ENCODE data around the gene TAOK2. TPM values are rescaled to one million over a fixed set of nuclear protein-coding genes. Genes with fewer than 3 reads are reported as not detected.
"Not testable (repeated sequence)": the region's sequence is repeated elsewhere in the genome, so short reads cannot be mapped to it uniquely, and the experiment has no call there.

TAOK2 gene
- total RNA-seq, 3 donors from 2014 or later, result 46.6 to 53.4 (median 50.5) TPM

GRCh38 chr16:30030841-30031413 lies 57.3 kb downstream of the TAOK2 start, which contains the start of gene TLCD3B:
TLCD3B (minus strand) TSS chr16:30031271; CDS start chr16:30030527, 744 bp downstream.
- ATAC-seq (peak; percentile 9), DNase-seq (no peak)
- Histone ChIP-seq H3K9me3 (no peaks in the 10 kb centered on the region), H3K4me3 (no peak within 1 kb of the TSS), H3K36me3 (ENCODE audit: low read depth) (no peaks in the 10 kb centered on the region), H3K4me1 (ENCODE audit: low read depth) (peaks cover 3% of the 10 kb centered on the region)
- intact Hi-C loops (cut with DNase I, micrococcal nuclease), result no loop called here
- TF ChIP-seq, protein P1, sequence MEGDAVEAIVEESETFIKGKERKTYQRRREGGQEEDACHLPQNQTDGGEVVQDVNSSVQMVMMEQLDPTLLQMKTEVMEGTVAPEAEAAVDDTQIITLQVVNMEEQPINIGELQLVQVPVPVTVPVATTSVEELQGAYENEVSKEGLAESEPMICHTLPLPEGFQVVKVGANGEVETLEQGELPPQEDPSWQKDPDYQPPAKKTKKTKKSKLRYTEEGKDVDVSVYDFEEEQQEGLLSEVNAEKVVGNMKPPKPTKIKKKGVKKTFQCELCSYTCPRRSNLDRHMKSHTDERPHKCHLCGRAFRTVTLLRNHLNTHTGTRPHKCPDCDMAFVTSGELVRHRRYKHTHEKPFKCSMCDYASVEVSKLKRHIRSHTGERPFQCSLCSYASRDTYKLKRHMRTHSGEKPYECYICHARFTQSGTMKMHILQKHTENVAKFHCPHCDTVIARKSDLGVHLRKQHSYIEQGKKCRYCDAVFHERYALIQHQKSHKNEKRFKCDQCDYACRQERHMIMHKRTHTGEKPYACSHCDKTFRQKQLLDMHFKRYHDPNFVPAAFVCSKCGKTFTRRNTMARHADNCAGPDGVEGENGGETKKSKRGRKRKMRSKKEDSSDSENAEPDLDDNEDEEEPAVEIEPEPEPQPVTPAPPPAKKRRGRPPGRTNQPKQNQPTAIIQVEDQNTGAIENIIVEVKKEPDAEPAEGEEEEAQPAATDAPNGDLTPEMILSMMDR (IDR thresholded peaks at IDR 0.05), result no peak

GRCh38 chr16:30031477-30031918 lies 57.8 kb downstream of the TAOK2 start:
- DNase-seq (no peak), ATAC-seq (no peak)
- no peaks in the 10 kb centered on the region for H3K36me3 ChIP-seq (ENCODE audit: low read depth)
- peaks cover 3% of the 10 kb centered on the region for H3K4me1 ChIP-seq (ENCODE audit: low read depth)
- H3K4me3 ChIP-seq, result no peak overlapping the region
- H3K9me3 ChIP-seq, result no peaks in the 10 kb centered on the region
- TF ChIP-seq, protein P1 (IDR thresholded peaks at IDR 0.05), result no peak
- intact Hi-C loops (cut with DNase I, micrococcal nuclease), result no loop called here

- Histone ChIP-seq H3K4me3 (no peak overlapping the region), H3K9me3 (no peaks in the 10 kb centered on the region), H3K36me3 (ENCODE audit: low read depth) (no peaks in the 10 kb centered on the region), H3K4me1 (ENCODE audit: low read depth) (peaks cover 3% of the 10 kb centered on the region)
- intact Hi-C loops (cut with DNase I, micrococcal nuclease), result no loop called here
- ATAC-seq (peak; percentile 75), DNase-seq (peak in 1 of 3 donors; percentile 61)
- TF ChIP-seq, protein P1 (IDR thresholded peaks at IDR 0.05), result peak; percentile 65
Observed at GRCh38 chr16:30032083-30032819, 58.6 kb downstream of the TAOK2 start.

GRCh38 chr16:30033270-30033669 lies 59.6 kb downstream of the TAOK2 start:
- H3K9me3 ChIP-seq, result no peaks in the 10 kb centered on the region
- H3K4me3 ChIP-seq, result no peak overlapping the region
- TF ChIP-seq, protein P1 (IDR thresholded peaks at IDR 0.05), result no peak
- intact Hi-C loops (cut with DNase I, micrococcal nuclease), result no loop called here
- ATAC-seq (no peak), DNase-seq (no peak)
- no peaks in the 10 kb centered on the region for H3K36me3 ChIP-seq (ENCODE audit: low read depth)
- peaks cover 3% of the 10 kb centered on the region for H3K4me1 ChIP-seq (ENCODE audit: low read depth)

GRCh38 chr16:30040221-30040620 lies 66.6 kb downstream of the TAOK2 start:
- Histone ChIP-seq H3K4me3 (no peak overlapping the region), H3K4me1 (ENCODE audit: low read depth) (no peaks in the 10 kb centered on the region), H3K9me3 (no peaks in the 10 kb centered on the region), H3K36me3 (ENCODE audit: low read depth) (no peaks in the 10 kb centered on the region)
- intact Hi-C loops (cut with DNase I, micrococcal nuclease), result no loop called here
- ATAC-seq, result no peak
- DNase-seq, result no peak
- TF ChIP-seq, protein P1 (IDR thresholded peaks at IDR 0.05), result no peak

GRCh38 chr16:30040690-30041089 lies 67.0 kb downstream of the TAOK2 start:
- intact Hi-C loops (cut with DNase I, micrococcal nuclease); H3K4me3 ChIP-seq; H3K36me3 ChIP-seq (ENCODE audit: low read depth); H3K9me3 ChIP-seq; H3K4me1 ChIP-seq (ENCODE audit: low read depth); ATAC-seq: not testable (repeated sequence)
- peak in 1 of 3 donors; percentile 5 for DNase-seq
